Kidney epithelial cell (primary cell): ENCODE measurements around the gene XBP1. TPM values are rescaled to one million over a fixed set of nuclear protein-coding genes. Genes with fewer than 3 reads are reported as not detected.
A peak's percentile ranks its signal among the peaks of the same experiment; 100 is the strongest.

Source experiments
- DNase-seq: peaks from one replicate; pipeline ENCODE4 v3.0.0-alpha.2; 2010; ENCODE audit warnings: low read depth
- H3K27me3 ChIP-seq: 2 replicates; pipeline ENCODE4 v1.6.0; 2011; ENCODE audit warnings: low read length; ENCODE audit not compliant: control insufficient read depth, insufficient read depth
- H3K36me3 ChIP-seq: 2 replicates; pipeline ENCODE4 v1.5.1; 2011; ENCODE audit warnings: low read length; ENCODE audit not compliant: control insufficient read depth, insufficient read depth
- H3K4me3 ChIP-seq: 2 replicates; pipeline ENCODE4 v1.5.1; 2011; ENCODE audit warnings: low read depth, mild to moderate bottlenecking, control low read depth, low read length
- CTCF ChIP-seq: IDR thresholded peaks from 2 replicates; pipeline ENCODE4 v1.5.1; 2011; ENCODE audit warnings: mild to moderate bottlenecking, moderate library complexity, low read length, control low read depth, inconsistent platforms; ENCODE audit not compliant: insufficient read depth, poor library complexity, severe bottlenecking
- total RNA-seq: library from RNA; depleted of rRNA; stranded (reverse); fragments of >200 nt; gene quantifications from 2 replicates; pipeline ENCODE4 v1.2.3, GENCODE V29; 2015

The XBP1 gene
- total RNA-seq, 1 donor from 2014 or later: 291 TPM

- TF ChIP-seq CTCF: no peak
- no peaks in the 10 kb centered on the region for H3K36me3 ChIP-seq
- no peak for DNase-seq
- no peak overlapping the region for H3K4me3 ChIP-seq
- H3K27me3 ChIP-seq: no peaks in the 10 kb centered on the region
These were observed 20.5 kb downstream of the XBP1 start for GRCh38 chr22:28779833-28780232.

- DNase-seq: no peak
- TF ChIP-seq CTCF: no peak
- no peaks in the 10 kb centered on the region for H3K27me3 ChIP-seq
- H3K36me3 ChIP-seq: peaks cover 2% of the 10 kb centered on the region
- H3K4me3 ChIP-seq: no peak overlapping the region
These were observed 26.0 kb downstream of the XBP1 start for GRCh38 chr22:28774378-28774777.

- peak overlapping the region; percentile 85 for H3K4me3 ChIP-seq
- no peak for DNase-seq
- TF ChIP-seq CTCF: no peak
- peaks cover 2% of the 10 kb centered on the region for H3K36me3 ChIP-seq
- H3K27me3 ChIP-seq: no peaks in the 10 kb centered on the region
These were observed 26.9 kb downstream of the XBP1 start for GRCh38 chr22:28773461-28773867.

GRCh38 chr22:28772633-28773460 is 27.5 kb downstream of the XBP1 start, which contains the start of gene CCDC117:
Gene CCDC117 (plus strand): TSS chr22:28772695. CDS start chr22:28772850, 155 bp downstream.
- Histone ChIP-seq H3K4me3 (peak within 1 kb of the TSS; percentile 85), H3K36me3 (peaks cover 2% of the 10 kb centered on the region), H3K27me3 (no peaks in the 10 kb centered on the region)
- peak; percentile 92 for DNase-seq
- no peak for TF ChIP-seq CTCF

GRCh38 chr22:28771195-28771791 is 29.1 kb downstream of the XBP1 start:
- no peaks in the 10 kb centered on the region for H3K27me3 ChIP-seq
- DNase-seq: no peak
- no peak for TF ChIP-seq CTCF
- H3K36me3 ChIP-seq: peaks cover 2% of the 10 kb centered on the region
- no peak overlapping the region for H3K4me3 ChIP-seq
